Measurements from ENCODE around the gene MTHFSD. TPM values are rescaled to one million over a fixed set of nuclear protein-coding genes. Genes with fewer than 3 reads are reported as not detected.

The MTHFSD gene
- total and polyA plus RNA-seq, 3 experiments from 2014 or later, result 21.9 to 25.0 (median 23.0) TPM

- ChIA-PET POLR2A (no interaction called here), CTCF (no interaction called here)
- Histone ChIP-seq H3K4me3 (ENCODE audit: low read length) (no peak overlapping the region), H3K9me3 (ENCODE audit: low read length) (no peaks in the 10 kb centered on the region), H3K4me1 (ENCODE audit: insufficient read depth, low read length) (no peaks in the 10 kb centered on the region), H3K36me3 (ENCODE audit: insufficient read depth, low read length) (no peaks in the 10 kb centered on the region), H3K27ac (ENCODE audit: low read depth, low read length) (no peak overlapping the region), H3K27me3 (ENCODE audit: insufficient read depth, low read length, poor library complexity, severe bottlenecking) (peaks cover 21% of the 10 kb centered on the region)
- H3K27ac Mint-ChIP-seq, result no peak overlapping the region
- H3K4me3 Mint-ChIP-seq, result no peak overlapping the region
- peaks cover 9 to 27% (median 11%) of the 10 kb centered on the region in 3 donors for H3K4me1 Mint-ChIP-seq
- H3K36me3 Mint-ChIP-seq, result peaks cover 0 to 2% (median 0%) of the 10 kb centered on the region in 3 donors
- H3K27me3 Mint-ChIP-seq, result peaks cover 44 to 68% of the 10 kb centered on the region in 2 donors
- DNase-seq, result peak in 1 of 5 donors; percentile 24
- H3K9me3 Mint-ChIP-seq, result peaks cover 0 to 1% (median 0%) of the 10 kb centered on the region in 5 donors
These were observed 39.0 kb downstream of the MTHFSD start for GRCh38 chr16:86515777-86516622.

- H3K4me3 Mint-ChIP-seq, result no peak overlapping the region
- H3K9me3 Mint-ChIP-seq, result peaks cover 0 to 1% (median 0%) of the 10 kb centered on the region in 5 donors
- H3K4me1 Mint-ChIP-seq, result peaks cover 11 to 30% (median 11%) of the 10 kb centered on the region in 3 donors
- Histone ChIP-seq H3K9me3 (ENCODE audit: low read length) (no peaks in the 10 kb centered on the region), H3K4me3 (ENCODE audit: low read length) (no peak overlapping the region), H3K36me3 (ENCODE audit: insufficient read depth, low read length) (no peaks in the 10 kb centered on the region), H3K4me1 (ENCODE audit: insufficient read depth, low read length) (no peaks in the 10 kb centered on the region), H3K27me3 (ENCODE audit: insufficient read depth, low read length, poor library complexity, severe bottlenecking) (peaks cover 21% of the 10 kb centered on the region), H3K27ac (ENCODE audit: low read depth, low read length) (no peak overlapping the region)
- CTCF ChIA-PET, result no interaction called here
- peaks cover 0 to 2% (median 0%) of the 10 kb centered on the region in 3 donors for H3K36me3 Mint-ChIP-seq
- POLR2A ChIA-PET, result no interaction called here
- no peak overlapping the region for H3K27ac Mint-ChIP-seq
- DNase-seq, result no peak
- H3K27me3 Mint-ChIP-seq, result peaks cover 42 to 66% of the 10 kb centered on the region in 2 donors
These were observed 39.6 kb downstream of the MTHFSD start for GRCh38 chr16:86515413-86515776.

GRCh38 chr16:86514481-86515376, 40.3 kb downstream of the MTHFSD start:
- no peaks in the 10 kb centered on the region for H3K4me1 ChIP-seq (ENCODE audit: insufficient read depth, low read length)
- ChIA-PET CTCF (no interaction called here), POLR2A (no interaction called here)
- peaks cover 0 to 1% (median 0%) of the 10 kb centered on the region in 5 donors for H3K9me3 Mint-ChIP-seq
- H3K27ac ChIP-seq (ENCODE audit: low read depth, low read length), result no peak overlapping the region
- no peak overlapping the region for H3K4me3 ChIP-seq (ENCODE audit: low read length)
- no peak overlapping the region for H3K27ac Mint-ChIP-seq
- no peak for DNase-seq
- H3K9me3 ChIP-seq (ENCODE audit: low read length), result no peaks in the 10 kb centered on the region
- H3K4me1 Mint-ChIP-seq, result peaks cover 7 to 24% (median 11%) of the 10 kb centered on the region in 3 donors
- peaks cover 19% of the 10 kb centered on the region for H3K27me3 ChIP-seq (ENCODE audit: insufficient read depth, low read length, poor library complexity, severe bottlenecking)
- H3K36me3 Mint-ChIP-seq, result peaks cover 0 to 2% (median 0%) of the 10 kb centered on the region in 3 donors
- H3K36me3 ChIP-seq (ENCODE audit: insufficient read depth, low read length), result no peaks in the 10 kb centered on the region
- peaks cover 39 to 64% of the 10 kb centered on the region in 2 donors for H3K27me3 Mint-ChIP-seq
- H3K4me3 Mint-ChIP-seq, result peak overlapping the region in 1 of 7 donors; percentile 15

DNA sequence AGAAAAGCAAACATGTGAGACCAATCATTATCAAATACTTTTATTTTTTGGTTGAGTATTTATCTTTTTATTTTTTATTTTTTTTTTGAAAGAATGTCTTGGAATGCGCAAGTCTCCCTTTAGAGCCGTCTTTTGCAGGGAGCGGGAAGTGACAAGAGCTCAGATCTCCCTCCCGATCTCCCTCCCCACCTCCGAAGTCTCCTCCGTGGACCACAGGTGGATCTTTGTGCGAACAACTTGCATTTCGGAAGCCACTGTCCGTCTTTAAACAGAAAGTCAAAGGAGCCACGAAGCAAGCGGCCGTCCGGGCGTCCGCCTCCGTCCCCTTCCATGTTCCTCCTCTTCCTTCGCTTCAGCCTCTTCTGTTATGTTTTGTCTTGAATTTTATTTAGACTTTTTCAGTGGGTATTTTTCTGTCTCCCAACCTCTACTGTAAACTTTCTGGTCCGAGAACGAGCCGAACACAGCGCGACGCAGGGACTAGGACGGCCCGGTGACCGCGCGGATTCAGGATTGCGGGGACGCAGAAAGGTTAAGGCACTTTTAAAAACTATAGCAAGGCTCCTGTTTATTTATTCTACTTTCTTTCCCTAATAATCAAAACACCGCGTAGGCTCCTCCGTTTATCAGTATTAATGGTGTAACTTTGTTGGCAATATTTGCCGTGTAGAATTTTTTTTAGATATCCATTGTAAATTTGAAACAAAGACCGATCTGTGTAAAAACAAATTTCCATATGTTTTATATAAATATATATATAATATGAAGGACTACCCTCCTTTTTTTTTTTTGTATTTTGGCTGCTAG, 41.4 kb downstream of the MTHFSD start:
- ChIA-PET CTCF (no interaction called here), POLR2A (no interaction called here)
- H3K4me1 ChIP-seq (ENCODE audit: insufficient read depth, low read length), result no peaks in the 10 kb centered on the region
- no peaks in the 10 kb centered on the region for H3K36me3 ChIP-seq (ENCODE audit: insufficient read depth, low read length)
- no peak overlapping the region for H3K27ac ChIP-seq (ENCODE audit: low read depth, low read length)
- Mint-ChIP-seq H3K4me1 (peaks cover 11 to 23% (median 11%) of the 10 kb centered on the region in 3 donors), H3K9me3 (peaks cover 0 to 1% (median 0%) of the 10 kb centered on the region in 5 donors), H3K36me3 (peaks cover 0 to 2% (median 0%) of the 10 kb centered on the region in 3 donors), H3K27me3 (peaks cover 36 to 60% of the 10 kb centered on the region in 2 donors), H3K4me3 (peak overlapping the region in 2 of 7 donors; percentile 15 to 36), H3K27ac (no peak overlapping the region)
- no peak for DNase-seq
- H3K9me3 ChIP-seq (ENCODE audit: low read length), result no peaks in the 10 kb centered on the region
- H3K4me3 ChIP-seq (ENCODE audit: low read length), result no peak overlapping the region
- peaks cover 13% of the 10 kb centered on the region for H3K27me3 ChIP-seq (ENCODE audit: insufficient read depth, low read length, poor library complexity, severe bottlenecking)

DNA sequence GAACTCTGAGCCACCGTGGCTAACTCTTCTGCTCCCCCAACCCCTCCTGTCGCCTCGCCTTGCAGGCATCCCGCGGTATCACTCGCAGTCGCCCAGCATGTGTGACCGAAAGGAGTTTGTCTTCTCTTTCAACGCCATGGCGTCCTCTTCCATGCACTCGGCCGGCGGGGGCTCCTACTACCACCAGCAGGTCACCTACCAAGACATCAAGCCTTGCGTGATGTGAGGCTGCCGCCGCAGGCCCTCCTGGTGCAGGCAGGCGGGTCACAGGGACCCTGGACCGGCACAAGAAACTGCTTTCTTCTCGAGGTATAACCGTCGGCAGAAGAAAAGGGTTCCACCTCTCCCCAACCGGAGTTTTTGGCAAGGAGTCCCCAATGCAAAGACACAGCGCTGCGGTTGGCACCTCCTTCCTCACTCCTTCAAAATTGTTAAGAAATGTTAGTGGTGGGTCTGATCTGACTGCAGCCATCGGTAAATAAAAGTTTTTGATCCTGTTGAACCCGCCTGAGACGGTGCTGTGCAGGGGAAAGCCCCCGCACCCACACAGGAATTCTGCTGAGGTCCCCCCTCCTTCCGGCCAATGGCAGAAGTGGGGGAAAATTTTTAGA, 42.1 kb downstream of the MTHFSD start:
- H3K4me3 Mint-ChIP-seq, result peak overlapping the region in 2 of 7 donors; percentile 15 to 39
- POLR2A ChIA-PET, result no interaction called here
- peaks cover 0 to 2% (median 0%) of the 10 kb centered on the region in 3 donors for H3K36me3 Mint-ChIP-seq
- H3K4me1 ChIP-seq (ENCODE audit: insufficient read depth, low read length), result no peaks in the 10 kb centered on the region
- peaks cover 10% of the 10 kb centered on the region for H3K27me3 ChIP-seq (ENCODE audit: insufficient read depth, low read length, poor library complexity, severe bottlenecking)
- DNase-seq, result no peak
- peaks cover 32 to 57% of the 10 kb centered on the region in 2 donors for H3K27me3 Mint-ChIP-seq
- no peak overlapping the region for H3K27ac ChIP-seq (ENCODE audit: low read depth, low read length)
- no peak overlapping the region for H3K27ac Mint-ChIP-seq
- H3K9me3 Mint-ChIP-seq, result peaks cover 0 to 1% (median 0%) of the 10 kb centered on the region in 5 donors
- H3K4me1 Mint-ChIP-seq, result peaks cover 12 to 23% (median 12%) of the 10 kb centered on the region in 3 donors
- no peaks in the 10 kb centered on the region for H3K36me3 ChIP-seq (ENCODE audit: insufficient read depth, low read length)
- no peaks in the 10 kb centered on the region for H3K9me3 ChIP-seq (ENCODE audit: low read length)
- H3K4me3 ChIP-seq (ENCODE audit: low read length), result no peak overlapping the region
- CTCF ChIA-PET, result no interaction called here

- peaks cover 0 to 2% (median 0%) of the 10 kb centered on the region in 3 donors for H3K36me3 Mint-ChIP-seq
- H3K27ac ChIP-seq (ENCODE audit: low read depth, low read length), result no peak overlapping the region
- H3K27me3 Mint-ChIP-seq, result peaks cover 32 to 57% of the 10 kb centered on the region in 2 donors
- no peak overlapping the region for H3K4me3 ChIP-seq (ENCODE audit: low read length)
- peaks cover 7% of the 10 kb centered on the region for H3K27me3 ChIP-seq (ENCODE audit: insufficient read depth, low read length, poor library complexity, severe bottlenecking)
- ChIA-PET CTCF (no interaction called here), POLR2A (no interaction called here)
- no peaks in the 10 kb centered on the region for H3K4me1 ChIP-seq (ENCODE audit: insufficient read depth, low read length)
- H3K4me1 Mint-ChIP-seq, result peaks cover 16 to 29% (median 17%) of the 10 kb centered on the region in 3 donors
- no peak overlapping the region for H3K27ac Mint-ChIP-seq
- peaks cover 0 to 1% (median 0%) of the 10 kb centered on the region in 5 donors for H3K9me3 Mint-ChIP-seq
- DNase-seq, result no peak
- H3K9me3 ChIP-seq (ENCODE audit: low read length), result no peaks in the 10 kb centered on the region
- no peak overlapping the region for H3K4me3 Mint-ChIP-seq
- H3K36me3 ChIP-seq (ENCODE audit: insufficient read depth, low read length), result no peaks in the 10 kb centered on the region
These were observed 42.7 kb downstream of the MTHFSD start for GRCh38 chr16:86512301-86512859.
